Brain microvascular endothelial cell (primary cell): Measurements from ENCODE around the gene KDM7A.
"Not testable (repeated sequence)": the region's sequence is repeated elsewhere in the genome, so short reads cannot be mapped to it uniquely, and the experiment has no call there.

ENCODE experiments used
- DNase-seq: peaks from one replicate; pipeline ENCODE4 v3.0.0-alpha.2; 2020
- H3K27ac ChIP-seq: fragments of 250-450 bp; sonication (Bioruptor Pico); 2 replicates; pipeline ENCODE4 v1.5.1; 2020; ENCODE audit warnings: mild to moderate bottlenecking, moderate library complexity
- H3K27me3 ChIP-seq: fragments of 250-450 bp; sonication (Bioruptor Pico); replicated peaks from 2 replicates; pipeline ENCODE4 v1.5.1; 2020; ENCODE audit warnings: mild to moderate bottlenecking
- H3K36me3 ChIP-seq: fragments of 250-450 bp; sonication (Bioruptor Pico); replicated peaks from 2 replicates; pipeline ENCODE4 v1.5.1; 2020; ENCODE audit warnings: mild to moderate bottlenecking
- H3K4me3 ChIP-seq: 2 replicates; pipeline ENCODE4 v1.5.1; 2011; ENCODE audit warnings: low read depth, mild to moderate bottlenecking, control low read depth, low read length, moderate library complexity
- CTCF ChIP-seq: IDR thresholded peaks from 2 replicates; pipeline ENCODE4 v1.5.1; 2011; ENCODE audit warnings: low read depth, mild to moderate bottlenecking, moderate library complexity, low read length, control low read depth, inconsistent platforms; ENCODE audit errors: missing control alignments
- in situ Hi-C: cut with HindIII; loops from 2 replicates; pipeline ENCODE4 v1.10.0; 2017; ENCODE audit warnings: low sequenced_read_pairs, low pct_ligation_motif_present

Gene KDM7A

GRCh38 chr7:140122965-140123364, 53.8 kb downstream of the KDM7A start:
- Histone ChIP-seq H3K27ac (no peak overlapping the region), H3K4me3 (no peak overlapping the region), H3K27me3 (no peaks in the 10 kb centered on the region), H3K36me3 (no peaks in the 10 kb centered on the region)
- in situ Hi-C loops = no loop called here
- no peak for DNase-seq
- no peak for TF ChIP-seq CTCF

GRCh38 chr7:140121326-140121725, 55.5 kb downstream of the KDM7A start:
- in situ Hi-C loops = no loop called here
- H3K27ac ChIP-seq = no peak overlapping the region
- no peaks in the 10 kb centered on the region for H3K36me3 ChIP-seq
- no peaks in the 10 kb centered on the region for H3K27me3 ChIP-seq
- no peak for TF ChIP-seq CTCF
- no peak for DNase-seq
- H3K4me3 ChIP-seq = no peak overlapping the region

GRCh38 chr7:140114817-140115216, 62.0 kb downstream of the KDM7A start:
- in situ Hi-C loops, H3K27me3 ChIP-seq, H3K36me3 ChIP-seq, DNase-seq, H3K27ac ChIP-seq, H3K4me3 ChIP-seq: not testable (repeated sequence)

GRCh38 chr7:140108777-140109176, 68.0 kb downstream of the KDM7A start:
- H3K36me3 ChIP-seq, in situ Hi-C loops, H3K4me3 ChIP-seq, H3K27me3 ChIP-seq, DNase-seq, H3K27ac ChIP-seq: not testable (repeated sequence)

- in situ Hi-C loops = no loop called here
- Histone ChIP-seq H3K36me3 (peaks cover 8% of the 10 kb centered on the region), H3K27ac (no peak overlapping the region), H3K27me3 (no peaks in the 10 kb centered on the region), H3K4me3 (no peak overlapping the region)
- TF ChIP-seq CTCF = no peak
- DNase-seq = no peak
Observed at GRCh38 chr7:140096459-140096858, 80.3 kb downstream of the KDM7A start.

GRCh38 chr7:140093375-140093774, 83.4 kb downstream of the KDM7A start:
- no peak overlapping the region for H3K27ac ChIP-seq
- H3K27me3 ChIP-seq = no peaks in the 10 kb centered on the region
- H3K4me3 ChIP-seq = no peak overlapping the region
- no peak for TF ChIP-seq CTCF
- DNase-seq = no peak
- peaks cover 11% of the 10 kb centered on the region for H3K36me3 ChIP-seq
- in situ Hi-C loops = no loop called here

- in situ Hi-C loops = no loop called here
- no peak for DNase-seq
- no peak overlapping the region for H3K27ac ChIP-seq
- no peak overlapping the region for H3K4me3 ChIP-seq
- H3K27me3 ChIP-seq = no peaks in the 10 kb centered on the region
- no peaks in the 10 kb centered on the region for H3K36me3 ChIP-seq
- TF ChIP-seq CTCF = no peak
Observed at GRCh38 chr7:140085447-140085846, 91.3 kb downstream of the KDM7A start.
